ENCODE data around the gene NLGN1.

GRCh38 chr3:173404156-173404555 lies 6.6 kb downstream of the NLGN1 start:
- TF ChIP-seq CTCF (IDR thresholded peaks at IDR 0.05) (no peak), EP300 (IDR thresholded peaks at IDR 0.05) (no peak)
